ENCODE results near the gene TMX1.

DNA sequence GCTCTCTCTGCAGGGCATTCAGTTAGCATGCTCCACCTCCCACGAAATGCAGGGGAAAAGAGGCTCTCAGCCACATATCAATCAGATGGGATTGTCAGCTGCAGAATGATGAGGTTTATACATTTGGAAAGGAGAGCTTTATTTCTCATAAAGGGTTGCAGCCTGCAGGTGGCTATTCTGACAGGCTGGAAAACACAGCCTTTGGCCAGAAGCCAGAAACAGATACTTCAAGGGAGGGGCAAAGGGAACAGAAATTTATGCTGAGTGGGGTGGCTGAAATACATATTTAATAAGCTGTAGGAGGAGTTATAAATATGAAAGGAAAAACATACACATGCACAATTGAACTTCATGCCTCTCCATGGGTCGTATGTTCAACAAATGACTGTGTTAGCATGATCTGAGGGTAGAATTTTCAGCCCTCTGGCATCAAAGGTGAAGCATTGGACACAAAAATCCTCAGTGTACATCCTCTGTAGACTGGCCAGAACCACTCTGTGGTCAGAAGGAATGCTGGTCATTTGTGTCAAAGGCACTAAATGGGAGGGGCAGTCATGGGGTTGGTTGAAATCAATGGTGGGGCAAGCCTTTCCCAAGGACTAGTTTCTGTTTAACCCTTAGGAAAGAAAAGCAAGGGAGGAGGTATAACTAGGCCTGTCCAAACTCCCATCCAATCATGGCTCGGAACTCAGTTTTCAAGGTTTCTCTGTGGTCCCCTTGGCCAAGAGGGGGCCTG, 62.4 kb downstream of the TMX1 start:
- TF ChIP-seq, protein P1, sequence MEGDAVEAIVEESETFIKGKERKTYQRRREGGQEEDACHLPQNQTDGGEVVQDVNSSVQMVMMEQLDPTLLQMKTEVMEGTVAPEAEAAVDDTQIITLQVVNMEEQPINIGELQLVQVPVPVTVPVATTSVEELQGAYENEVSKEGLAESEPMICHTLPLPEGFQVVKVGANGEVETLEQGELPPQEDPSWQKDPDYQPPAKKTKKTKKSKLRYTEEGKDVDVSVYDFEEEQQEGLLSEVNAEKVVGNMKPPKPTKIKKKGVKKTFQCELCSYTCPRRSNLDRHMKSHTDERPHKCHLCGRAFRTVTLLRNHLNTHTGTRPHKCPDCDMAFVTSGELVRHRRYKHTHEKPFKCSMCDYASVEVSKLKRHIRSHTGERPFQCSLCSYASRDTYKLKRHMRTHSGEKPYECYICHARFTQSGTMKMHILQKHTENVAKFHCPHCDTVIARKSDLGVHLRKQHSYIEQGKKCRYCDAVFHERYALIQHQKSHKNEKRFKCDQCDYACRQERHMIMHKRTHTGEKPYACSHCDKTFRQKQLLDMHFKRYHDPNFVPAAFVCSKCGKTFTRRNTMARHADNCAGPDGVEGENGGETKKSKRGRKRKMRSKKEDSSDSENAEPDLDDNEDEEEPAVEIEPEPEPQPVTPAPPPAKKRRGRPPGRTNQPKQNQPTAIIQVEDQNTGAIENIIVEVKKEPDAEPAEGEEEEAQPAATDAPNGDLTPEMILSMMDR (conservative IDR thresholded peaks at IDR 0.05 in 1 of 2, IDR thresholded peaks at IDR 0.05 in 1 of 2; ENCODE audit: extremely low read depth in 1 of 2, insufficient read depth in 1 of 2, low read depth in 1 of 2, low read length in 2 of 2) = no peak
- no peak for TF ChIP-seq EZH2 (IDR thresholded peaks at IDR 0.05; ENCODE audit: borderline replicate concordance, low read length)

All from mammary epithelial cell (primary cell).